WTC11 (cell line): ENCODE results near the gene GSC. TPM values are rescaled to one million over a fixed set of nuclear protein-coding genes. Genes with fewer than 3 reads are reported as not detected.

Source experiments
- ATAC-seq: fragments of 200-7000 bp; cut with Tn5 transposase; 2 replicates; pipeline ENCODE4 v1.10.0; 2021; ENCODE audit warnings: mild to moderate bottlenecking, moderate library complexity
- CTCF ChIA-PET: fragments of 300-600 bp; sonication (Branson Sonifier 250); formaldehyde crosslinking; loops from one replicate; lab custom pipeline; 2021; ENCODE audit warnings: antibody characterized with exemption; lab: Charles Lee
- POLR2A ChIA-PET: fragments of 350-600 bp; sonication (Branson Sonifier 250); formaldehyde crosslinking; loops from one replicate; lab custom pipeline; 2021; ENCODE audit warnings: antibody characterized with exemption; lab: Charles Lee
- DNase-seq: peaks from one replicate; pipeline ENCODE4 v3.0.0; 2021; ENCODE audit warnings: low spot score
- H3K27ac Mint-ChIP-seq: 2 replicates; pipeline ENCODE4 v1.8.0; 2021; ENCODE audit warnings: mixed read lengths
- H3K27me3 Mint-ChIP-seq: 2 replicates; pipeline ENCODE4 v1.8.0; 2021; ENCODE audit warnings: low read depth, mild to moderate bottlenecking, moderate library complexity, mixed read lengths
- H3K36me3 Mint-ChIP-seq: 2 replicates; pipeline ENCODE4 v1.8.0; 2021; ENCODE audit warnings: mixed read lengths
- H3K4me1 Mint-ChIP-seq: 2 replicates; pipeline ENCODE4 v1.8.0; 2022; ENCODE audit warnings: mixed read lengths
- H3K4me3 Mint-ChIP-seq: 2 replicates; pipeline ENCODE4 v1.8.0; 2021; ENCODE audit warnings: mild to moderate bottlenecking, moderate library complexity, mixed read lengths
- H3K9me3 Mint-ChIP-seq: 2 replicates; pipeline ENCODE4 v1.8.0; 2021; ENCODE audit warnings: mixed read lengths
- CBFB ChIP-seq: sonication (generic); formaldehyde crosslinking; IDR thresholded peaks from 2 replicates; pipeline ENCODE4 v1.8.1; 2022; ENCODE audit warnings: mild to moderate bottlenecking, low read depth, missing genetic modification reagents
- EMX1 ChIP-seq: fragments of 250-450 bp; sonication (Bioruptor Pico); IDR thresholded peaks from 2 replicates; pipeline ENCODE4 v1.8.0; 2021; ENCODE audit warnings: mild to moderate bottlenecking
- GRHL2 ChIP-seq: fragments of 250-450 bp; sonication (Bioruptor Pico); IDR thresholded peaks from 2 replicates; pipeline ENCODE4 v1.8.0; 2022; ENCODE audit warnings: mild to moderate bottlenecking, moderate library complexity; ENCODE audit not compliant: insufficient replicate concordance, severe bottlenecking
- GTF2I ChIP-seq: fragments of 250-450 bp; sonication (Bioruptor Pico); conservative IDR thresholded peaks from 2 replicates; pipeline ENCODE4 v1.4.0; 2021; ENCODE audit warnings: mild to moderate bottlenecking
- NR1H2 ChIP-seq: sonication (generic); formaldehyde crosslinking; IDR thresholded peaks from 2 replicates; pipeline ENCODE4 v1.9.0; 2021; ENCODE audit warnings: mild to moderate bottlenecking, moderate library complexity, missing genetic modification reagents
- NR3C1 ChIP-seq: sonication (generic); formaldehyde crosslinking; conservative IDR thresholded peaks from 2 replicates; pipeline ENCODE4 v1.8.1; 2023; ENCODE audit warnings: low read depth, mild to moderate bottlenecking, missing genetic modification reagents
- RELA ChIP-seq: sonication (generic); formaldehyde crosslinking; IDR thresholded peaks from 2 replicates; pipeline ENCODE4 v1.8.1; 2022; ENCODE audit warnings: missing genetic modification reagents, mild to moderate bottlenecking, borderline replicate concordance
- RORB ChIP-seq: fragments of 250-450 bp; sonication (Bioruptor Pico); IDR thresholded peaks from 2 replicates; pipeline ENCODE4 v1.9.0; 2021; ENCODE audit warnings: mild to moderate bottlenecking
- ZNF219 ChIP-seq: sonication (generic); formaldehyde crosslinking; IDR thresholded peaks from 2 replicates; pipeline ENCODE4 v1.8.0; 2023; ENCODE audit warnings: missing genetic modification reagents, mild to moderate bottlenecking, borderline replicate concordance
- total RNA-seq: library from RNA; stranded (reverse); gene quantifications from 3 replicates; pipeline ENCODE4 v1.2.3, GENCODE V29; 2021
- TF ChIP-seq, protein P1 (sequence below): sonication (generic); formaldehyde crosslinking; IDR thresholded peaks from 2 replicates; pipeline ENCODE4 v1.8.1; 2023; ENCODE audit warnings: mild to moderate bottlenecking, missing genetic modification reagents
- TF ChIP-seq, protein P2 (sequence below): sonication (generic); formaldehyde crosslinking; IDR thresholded peaks from 2 replicates; pipeline ENCODE4 v1.8.1; 2023; ENCODE audit warnings: mild to moderate bottlenecking, moderate library complexity, missing genetic modification reagents
- TF ChIP-seq, protein P3 (sequence below): sonication (generic); formaldehyde crosslinking; IDR thresholded peaks from 2 replicates; pipeline ENCODE4 v1.8.0; 2023; ENCODE audit warnings: missing genetic modification reagents
- TF ChIP-seq, protein P4 (sequence below): sonication (generic); formaldehyde crosslinking; IDR thresholded peaks from 2 replicates; pipeline ENCODE4 v1.8.0; 2023; ENCODE audit warnings: mild to moderate bottlenecking, missing genetic modification reagents
- TF ChIP-seq, protein P5 (sequence below): sonication (generic); formaldehyde crosslinking; IDR thresholded peaks from 2 replicates; pipeline ENCODE4 v1.8.1; 2022; ENCODE audit warnings: low read depth, mild to moderate bottlenecking, moderate library complexity, missing genetic modification reagents, borderline replicate concordance
- TF ChIP-seq, protein P6 (sequence below): fragments of 250-450 bp; sonication (Bioruptor Pico); IDR thresholded peaks from 2 replicates; pipeline ENCODE4 v1.9.0; 2021; ENCODE audit warnings: mild to moderate bottlenecking
- TF ChIP-seq, protein P7 (sequence below): fragments of 250-450 bp; sonication (Bioruptor Pico); IDR thresholded peaks from 2 replicates; pipeline ENCODE4 v1.9.0; 2021; ENCODE audit warnings: moderate library complexity, mild to moderate bottlenecking, inconsistent platforms, borderline replicate concordance
- TF ChIP-seq, protein P8 (sequence below): fragments of 250-450 bp; sonication (Bioruptor Pico); conservative IDR thresholded peaks from 2 replicates; pipeline ENCODE4 v1.9.0; 2021; ENCODE audit warnings: mild to moderate bottlenecking
- TF ChIP-seq, protein P9 (sequence below): sonication (generic); formaldehyde crosslinking; IDR thresholded peaks from 2 replicates; pipeline ENCODE4 v1.8.1; 2022; ENCODE audit warnings: missing genetic modification reagents, borderline replicate concordance

The GSC gene
- total RNA-seq, 1 experiment from 2014 or later = 4.4 TPM

DNA sequence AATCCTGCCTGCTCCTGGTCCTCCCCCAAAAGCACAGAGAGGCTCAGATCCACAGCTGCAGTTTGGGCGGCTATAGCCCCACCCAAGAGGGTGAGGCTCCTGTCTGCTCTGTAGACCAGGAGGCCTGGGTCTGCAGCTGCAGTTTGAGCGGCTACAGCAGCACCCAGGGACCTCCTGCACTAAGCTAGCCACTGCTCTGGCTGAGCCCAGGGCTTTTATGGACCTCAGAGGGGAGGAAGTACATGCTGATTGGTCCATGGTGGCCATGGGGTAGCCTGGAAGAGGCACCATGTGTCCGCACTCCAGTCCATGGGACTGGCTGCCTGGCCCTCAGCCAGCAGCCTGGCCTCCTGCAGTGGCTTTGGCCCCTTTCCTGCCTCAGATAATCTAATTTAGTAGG, 49.6 kb upstream of the GSC start:
- no peak overlapping the region for H3K4me3 Mint-ChIP-seq
- ATAC-seq = no peak
- TF ChIP-seq NR3C1 (no peak), CBFB (CRISPR knock-in tag) (no peak), EMX1 (no peak), RORB (no peak)
- TF ChIP-seq, protein P1, sequence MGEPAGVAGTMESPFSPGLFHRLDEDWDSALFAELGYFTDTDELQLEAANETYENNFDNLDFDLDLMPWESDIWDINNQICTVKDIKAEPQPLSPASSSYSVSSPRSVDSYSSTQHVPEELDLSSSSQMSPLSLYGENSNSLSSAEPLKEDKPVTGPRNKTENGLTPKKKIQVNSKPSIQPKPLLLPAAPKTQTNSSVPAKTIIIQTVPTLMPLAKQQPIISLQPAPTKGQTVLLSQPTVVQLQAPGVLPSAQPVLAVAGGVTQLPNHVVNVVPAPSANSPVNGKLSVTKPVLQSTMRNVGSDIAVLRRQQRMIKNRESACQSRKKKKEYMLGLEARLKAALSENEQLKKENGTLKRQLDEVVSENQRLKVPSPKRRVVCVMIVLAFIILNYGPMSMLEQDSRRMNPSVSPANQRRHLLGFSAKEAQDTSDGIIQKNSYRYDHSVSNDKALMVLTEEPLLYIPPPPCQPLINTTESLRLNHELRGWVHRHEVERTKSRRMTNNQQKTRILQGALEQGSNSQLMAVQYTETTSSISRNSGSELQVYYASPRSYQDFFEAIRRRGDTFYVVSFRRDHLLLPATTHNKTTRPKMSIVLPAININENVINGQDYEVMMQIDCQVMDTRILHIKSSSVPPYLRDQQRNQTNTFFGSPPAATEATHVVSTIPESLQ (CRISPR knock-in tag) = no peak
- peaks cover 9% of the 10 kb centered on the region for H3K36me3 Mint-ChIP-seq
- no peaks in the 10 kb centered on the region; the same call in none of the 2 replicates for H3K27me3 Mint-ChIP-seq
- ChIA-PET POLR2A (no interaction called here), CTCF (no interaction called here)
- H3K4me1 Mint-ChIP-seq = no peaks in the 10 kb centered on the region
- DNase-seq = no peak
- H3K27ac Mint-ChIP-seq = no peak overlapping the region
- H3K9me3 Mint-ChIP-seq = peaks cover 15% of the 10 kb centered on the region

DNA sequence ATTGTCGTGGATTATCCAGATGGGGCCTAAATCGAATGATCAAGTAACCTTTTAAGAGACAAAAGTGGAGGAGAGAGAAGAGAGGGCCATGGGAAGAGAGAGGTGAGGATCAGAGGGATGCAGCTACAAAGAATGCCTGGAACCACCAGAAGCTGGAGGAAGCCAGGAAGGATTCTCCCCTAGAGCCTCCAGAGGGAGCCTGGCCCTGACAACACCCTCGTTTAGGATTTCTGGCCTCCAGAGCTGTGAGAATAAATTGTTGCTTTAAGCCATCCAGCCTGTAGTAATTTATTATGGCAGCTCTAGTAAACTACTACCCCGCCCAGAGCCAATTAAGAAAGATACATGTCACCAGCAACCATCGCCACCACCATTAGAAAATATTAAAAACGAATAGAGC, 46.2 kb upstream of the GSC start:
- Mint-ChIP-seq H3K9me3 (peaks cover 10% of the 10 kb centered on the region; the same call in 1 of the 2 replicates), H3K4me3 (no peak overlapping the region), H3K36me3 (peaks cover 3% of the 10 kb centered on the region; the same call in 1 of the 2 replicates), H3K27ac (no peak overlapping the region), H3K4me1 (no peaks in the 10 kb centered on the region), H3K27me3 (no peaks in the 10 kb centered on the region; the same call in 1 of the 2 replicates)
- CTCF ChIA-PET = interaction anchor here (0.6 to 1.4 kb wide), 6 partner anchors 9 to 616 kb away, joined by 3 to 4 read pairs (median 3); no protein-coding TSS in a partner anchor
- POLR2A ChIA-PET = no interaction called here
- ATAC-seq (no peak), DNase-seq (no peak)
- TF ChIP-seq, protein P2, sequence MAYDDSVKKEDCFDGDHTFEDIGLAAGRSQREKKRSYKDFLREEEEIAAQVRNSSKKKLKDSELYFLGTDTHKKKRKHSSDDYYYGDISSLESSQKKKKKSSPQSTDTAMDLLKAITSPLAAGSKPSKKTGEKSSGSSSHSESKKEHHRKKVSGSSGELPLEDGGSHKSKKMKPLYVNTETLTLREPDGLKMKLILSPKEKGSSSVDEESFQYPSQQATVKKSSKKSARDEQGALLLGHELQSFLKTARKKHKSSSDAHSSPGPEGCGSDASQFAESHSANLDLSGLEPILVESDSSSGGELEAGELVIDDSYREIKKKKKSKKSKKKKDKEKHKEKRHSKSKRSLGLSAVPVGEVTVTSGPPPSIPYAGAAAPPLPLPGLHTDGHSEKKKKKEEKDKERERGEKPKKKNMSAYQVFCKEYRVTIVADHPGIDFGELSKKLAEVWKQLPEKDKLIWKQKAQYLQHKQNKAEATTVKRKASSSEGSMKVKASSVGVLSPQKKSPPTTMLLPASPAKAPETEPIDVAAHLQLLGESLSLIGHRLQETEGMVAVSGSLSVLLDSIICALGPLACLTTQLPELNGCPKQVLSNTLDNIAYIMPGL (CRISPR knock-in tag) = no peak
- no peak for TF ChIP-seq GTF2I (CRISPR knock-in tag)
- TF ChIP-seq, protein P3, sequence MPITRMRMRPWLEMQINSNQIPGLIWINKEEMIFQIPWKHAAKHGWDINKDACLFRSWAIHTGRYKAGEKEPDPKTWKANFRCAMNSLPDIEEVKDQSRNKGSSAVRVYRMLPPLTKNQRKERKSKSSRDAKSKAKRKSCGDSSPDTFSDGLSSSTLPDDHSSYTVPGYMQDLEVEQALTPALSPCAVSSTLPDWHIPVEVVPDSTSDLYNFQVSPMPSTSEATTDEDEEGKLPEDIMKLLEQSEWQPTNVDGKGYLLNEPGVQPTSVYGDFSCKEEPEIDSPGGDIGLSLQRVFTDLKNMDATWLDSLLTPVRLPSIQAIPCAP (CRISPR knock-in tag) = no peak
- TF ChIP-seq, protein P4, sequence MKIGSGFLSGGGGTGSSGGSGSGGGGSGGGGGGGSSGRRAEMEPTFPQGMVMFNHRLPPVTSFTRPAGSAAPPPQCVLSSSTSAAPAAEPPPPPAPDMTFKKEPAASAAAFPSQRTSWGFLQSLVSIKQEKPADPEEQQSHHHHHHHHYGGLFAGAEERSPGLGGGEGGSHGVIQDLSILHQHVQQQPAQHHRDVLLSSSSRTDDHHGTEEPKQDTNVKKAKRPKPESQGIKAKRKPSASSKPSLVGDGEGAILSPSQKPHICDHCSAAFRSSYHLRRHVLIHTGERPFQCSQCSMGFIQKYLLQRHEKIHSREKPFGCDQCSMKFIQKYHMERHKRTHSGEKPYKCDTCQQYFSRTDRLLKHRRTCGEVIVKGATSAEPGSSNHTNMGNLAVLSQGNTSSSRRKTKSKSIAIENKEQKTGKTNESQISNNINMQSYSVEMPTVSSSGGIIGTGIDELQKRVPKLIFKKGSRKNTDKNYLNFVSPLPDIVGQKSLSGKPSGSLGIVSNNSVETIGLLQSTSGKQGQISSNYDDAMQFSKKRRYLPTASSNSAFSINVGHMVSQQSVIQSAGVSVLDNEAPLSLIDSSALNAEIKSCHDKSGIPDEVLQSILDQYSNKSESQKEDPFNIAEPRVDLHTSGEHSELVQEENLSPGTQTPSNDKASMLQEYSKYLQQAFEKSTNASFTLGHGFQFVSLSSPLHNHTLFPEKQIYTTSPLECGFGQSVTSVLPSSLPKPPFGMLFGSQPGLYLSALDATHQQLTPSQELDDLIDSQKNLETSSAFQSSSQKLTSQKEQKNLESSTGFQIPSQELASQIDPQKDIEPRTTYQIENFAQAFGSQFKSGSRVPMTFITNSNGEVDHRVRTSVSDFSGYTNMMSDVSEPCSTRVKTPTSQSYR (CRISPR knock-in tag) = no peak
- TF ChIP-seq, protein P5, sequence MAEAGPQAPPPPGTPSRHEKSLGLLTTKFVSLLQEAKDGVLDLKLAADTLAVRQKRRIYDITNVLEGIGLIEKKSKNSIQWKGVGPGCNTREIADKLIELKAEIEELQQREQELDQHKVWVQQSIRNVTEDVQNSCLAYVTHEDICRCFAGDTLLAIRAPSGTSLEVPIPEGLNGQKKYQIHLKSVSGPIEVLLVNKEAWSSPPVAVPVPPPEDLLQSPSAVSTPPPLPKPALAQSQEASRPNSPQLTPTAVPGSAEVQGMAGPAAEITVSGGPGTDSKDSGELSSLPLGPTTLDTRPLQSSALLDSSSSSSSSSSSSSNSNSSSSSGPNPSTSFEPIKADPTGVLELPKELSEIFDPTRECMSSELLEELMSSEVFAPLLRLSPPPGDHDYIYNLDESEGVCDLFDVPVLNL (CRISPR knock-in tag) = no peak
- TF ChIP-seq, protein P6, sequence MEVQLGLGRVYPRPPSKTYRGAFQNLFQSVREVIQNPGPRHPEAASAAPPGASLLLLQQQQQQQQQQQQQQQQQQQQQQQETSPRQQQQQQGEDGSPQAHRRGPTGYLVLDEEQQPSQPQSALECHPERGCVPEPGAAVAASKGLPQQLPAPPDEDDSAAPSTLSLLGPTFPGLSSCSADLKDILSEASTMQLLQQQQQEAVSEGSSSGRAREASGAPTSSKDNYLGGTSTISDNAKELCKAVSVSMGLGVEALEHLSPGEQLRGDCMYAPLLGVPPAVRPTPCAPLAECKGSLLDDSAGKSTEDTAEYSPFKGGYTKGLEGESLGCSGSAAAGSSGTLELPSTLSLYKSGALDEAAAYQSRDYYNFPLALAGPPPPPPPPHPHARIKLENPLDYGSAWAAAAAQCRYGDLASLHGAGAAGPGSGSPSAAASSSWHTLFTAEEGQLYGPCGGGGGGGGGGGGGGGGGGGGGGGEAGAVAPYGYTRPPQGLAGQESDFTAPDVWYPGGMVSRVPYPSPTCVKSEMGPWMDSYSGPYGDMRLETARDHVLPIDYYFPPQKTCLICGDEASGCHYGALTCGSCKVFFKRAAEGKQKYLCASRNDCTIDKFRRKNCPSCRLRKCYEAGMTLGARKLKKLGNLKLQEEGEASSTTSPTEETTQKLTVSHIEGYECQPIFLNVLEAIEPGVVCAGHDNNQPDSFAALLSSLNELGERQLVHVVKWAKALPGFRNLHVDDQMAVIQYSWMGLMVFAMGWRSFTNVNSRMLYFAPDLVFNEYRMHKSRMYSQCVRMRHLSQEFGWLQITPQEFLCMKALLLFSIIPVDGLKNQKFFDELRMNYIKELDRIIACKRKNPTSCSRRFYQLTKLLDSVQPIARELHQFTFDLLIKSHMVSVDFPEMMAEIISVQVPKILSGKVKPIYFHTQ (CRISPR knock-in tag) = no peak
- TF ChIP-seq EMX1 = no peak
- TF ChIP-seq RELA (CRISPR knock-in tag) = no peak
- TF ChIP-seq GRHL2 (CRISPR knock-in tag) = no peak
- TF ChIP-seq, protein P7, sequence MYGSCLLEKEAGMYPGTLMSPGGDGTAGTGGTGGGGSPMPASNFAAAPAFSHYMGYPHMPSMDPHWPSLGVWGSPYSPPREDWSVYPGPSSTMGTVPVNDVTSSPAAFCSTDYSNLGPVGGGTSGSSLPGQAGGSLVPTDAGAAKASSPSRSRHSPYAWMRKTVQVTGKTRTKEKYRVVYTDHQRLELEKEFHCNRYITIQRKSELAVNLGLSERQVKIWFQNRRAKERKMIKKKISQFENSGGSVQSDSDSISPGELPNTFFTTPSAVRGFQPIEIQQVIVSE (CRISPR knock-in tag) = no peak
- TF ChIP-seq ZNF219 (CRISPR knock-in tag) = no peak
- TF ChIP-seq RORB = no peak
- TF ChIP-seq, protein P8, sequence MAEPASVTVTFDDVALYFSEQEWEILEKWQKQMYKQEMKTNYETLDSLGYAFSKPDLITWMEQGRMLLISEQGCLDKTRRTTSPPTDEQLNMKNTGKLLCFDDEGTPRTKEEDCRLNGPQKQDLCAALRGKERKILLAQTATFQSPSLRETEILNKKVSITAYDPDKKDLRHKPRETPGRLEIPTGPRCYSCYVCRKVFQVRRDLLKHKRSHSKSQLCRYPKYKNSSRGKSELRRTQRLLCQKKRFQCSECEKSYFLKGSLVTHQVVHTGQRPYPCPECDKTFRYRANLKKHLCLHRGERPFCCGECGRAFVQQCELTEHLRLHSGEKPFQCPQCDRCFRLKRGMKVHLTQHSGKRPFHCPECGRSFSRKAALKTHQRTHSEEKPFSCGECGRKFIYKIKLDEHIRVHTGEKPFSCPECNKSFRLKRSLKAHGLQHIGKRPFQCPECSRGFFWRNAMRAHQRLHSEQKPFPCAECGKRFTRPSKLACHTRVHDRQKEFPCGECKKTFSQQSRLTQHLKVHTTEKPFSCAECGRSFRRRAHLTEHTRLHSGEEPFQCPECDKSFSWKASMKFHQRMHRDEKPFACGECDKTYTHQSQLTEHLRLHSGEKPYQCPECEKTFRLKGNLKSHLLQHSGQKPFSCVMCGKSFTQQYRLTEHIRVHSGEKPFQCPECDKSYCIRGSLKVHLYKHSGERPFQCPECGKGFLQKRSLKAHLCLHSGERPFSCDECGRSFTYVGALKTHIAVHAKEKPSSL (CRISPR knock-in tag) = no peak
- TF ChIP-seq, protein P9, sequence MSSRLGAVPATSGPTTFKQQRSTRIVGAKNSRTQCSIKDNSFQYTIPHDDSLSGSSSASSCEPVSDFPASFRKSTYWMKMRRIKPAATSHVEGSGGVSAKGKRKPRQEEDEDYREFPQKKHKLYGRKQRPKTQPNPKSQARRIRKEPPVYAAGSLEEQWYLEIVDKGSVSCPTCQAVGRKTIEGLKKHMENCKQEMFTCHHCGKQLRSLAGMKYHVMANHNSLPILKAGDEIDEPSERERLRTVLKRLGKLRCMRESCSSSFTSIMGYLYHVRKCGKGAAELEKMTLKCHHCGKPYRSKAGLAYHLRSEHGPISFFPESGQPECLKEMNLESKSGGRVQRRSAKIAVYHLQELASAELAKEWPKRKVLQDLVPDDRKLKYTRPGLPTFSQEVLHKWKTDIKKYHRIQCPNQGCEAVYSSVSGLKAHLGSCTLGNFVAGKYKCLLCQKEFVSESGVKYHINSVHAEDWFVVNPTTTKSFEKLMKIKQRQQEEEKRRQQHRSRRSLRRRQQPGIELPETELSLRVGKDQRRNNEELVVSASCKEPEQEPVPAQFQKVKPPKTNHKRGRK (CRISPR knock-in tag) = no peak
- no peak for TF ChIP-seq NR1H2 (CRISPR knock-in tag)
